ENCODE measurements around the gene PCLAF.

DNA sequence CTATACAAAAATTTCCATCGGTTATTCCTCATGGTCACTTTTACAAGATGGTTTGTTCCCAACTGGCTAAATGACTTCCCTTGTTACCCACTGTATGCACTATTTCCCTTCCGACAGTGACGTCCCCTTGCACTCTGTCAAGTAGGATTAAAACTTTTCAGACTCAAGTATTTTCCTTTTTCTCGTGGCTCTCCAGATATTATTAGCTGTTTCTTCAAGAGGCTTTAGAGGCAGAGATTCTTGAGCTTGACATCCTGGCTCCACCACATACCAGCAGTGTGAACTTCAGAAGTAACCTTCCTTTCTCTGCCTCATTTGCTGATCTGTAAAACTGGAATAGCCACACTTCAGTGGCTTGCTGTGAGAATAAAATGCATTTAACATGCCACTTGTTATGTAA, 39.3 kb downstream of the PCLAF start:
- TF ChIP-seq CTCF (IDR thresholded peaks at IDR 0.05): no peak
- TF ChIP-seq POLR2A (IDR thresholded peaks at IDR 0.05): no peak
